SK-N-SH (cell line): ENCODE measurements around the gene CEP170B. TPM values are rescaled to one million over a fixed set of nuclear protein-coding genes. Genes with fewer than 3 reads are reported as not detected.

Experiments
- CTCF ChIA-PET: fragments of 300-600, 350-600 bp; formaldehyde crosslinking; extraction: SDS; loops from one replicate; lab custom pipeline; 2021; lab: Yijun Ruan, JAX
- POLR2A ChIA-PET: fragments of 350-600 bp; sonication (Branson Sonifier 250); formaldehyde crosslinking; extraction: SDS; loops from one replicate; lab custom pipeline; 2020; ENCODE audit warnings: antibody characterized with exemption, inconsistent platforms; lab: Yijun Ruan, JAX
- DNase-seq: peaks from one replicate; pipeline ENCODE4 v3.0.0; 2012
- H2AFZ ChIP-seq: fragments of 200-600 bp; sonication (generic); 2 replicates; pipeline ENCODE4 v1.8.1; 2016; ENCODE audit warnings: antibody characterized with exemption, mild to moderate bottlenecking, low read depth
- H3F3A ChIP-seq: fragments of 200-600 bp; sonication (generic); replicated peaks from 2 replicates; pipeline ENCODE3; 2016; ENCODE audit warnings: antibody characterized with exemption, mild to moderate bottlenecking; ENCODE audit not compliant: insufficient read depth
- H3K27ac ChIP-seq, 2 experiments: fragments of 200-500 bp in 1 of 2; fragments of 200-600 bp in 1 of 2; sonication (Bioruptor generic) in 1 of 2; sonication (generic), shearing (Covaris generic) in 1 of 2; 2 replicates each; pipeline versions ENCODE4 v1.5.1 to v1.6.1; 2014 to 2016; ENCODE audit warnings: low read depth in 2 of 2, inconsistent platforms in 1 of 2, low read length in 1 of 2, mild to moderate bottlenecking in 1 of 2, mixed read lengths in 1 of 2
- H3K27me3 ChIP-seq: fragments of 200-600 bp; sonication (generic), shearing (Covaris generic); 2 replicates; pipeline ENCODE4 v1.6.1; 2016; ENCODE audit warnings: mixed run types; ENCODE audit not compliant: insufficient read depth
- H3K36me3 ChIP-seq, 2 experiments: fragments of 200-500 bp in 1 of 2; fragments of 200-600 bp in 1 of 2; sonication (Bioruptor generic) in 1 of 2; sonication (generic) in 1 of 2; replicated peaks in 1 of 2; 2 replicates each; pipeline versions ENCODE3 to v1.5.1; 2014 to 2016; ENCODE audit warnings: low read length in 1 of 2, mild to moderate bottlenecking in 1 of 2; ENCODE audit not compliant: insufficient read depth in 2 of 2, control insufficient read depth in 1 of 2
- H3K4me1 ChIP-seq, 2 experiments: fragments of 200-500 bp in 1 of 2; fragments of 200-600 bp in 1 of 2; sonication (Bioruptor generic) in 1 of 2; sonication (generic), shearing (Covaris generic) in 1 of 2; 2 replicates each; pipeline versions ENCODE4 v1.5.1 to v1.6.1; 2014 to 2016; ENCODE audit warnings: low read depth in 1 of 2, low read length in 1 of 2, mixed run types in 1 of 2; ENCODE audit not compliant: insufficient read depth in 2 of 2, control insufficient read depth in 1 of 2
- H3K4me2 ChIP-seq: fragments of 200-600 bp; sonication (generic), shearing (Covaris generic); 2 replicates; pipeline ENCODE4 v1.6.1; 2017; ENCODE audit warnings: mixed run types
- H3K4me3 ChIP-seq, 2 experiments: fragments of 200-500 bp in 1 of 2; fragments of 200-600 bp in 1 of 2; sonication (Bioruptor generic) in 1 of 2; sonication (generic), shearing (Covaris generic) in 1 of 2; 2 replicates each; pipeline versions ENCODE4 v1.5.1 to v1.8.1; 2014 to 2016; ENCODE audit warnings: low read depth in 2 of 2, inconsistent platforms in 1 of 2, low read length in 1 of 2, mild to moderate bottlenecking in 1 of 2, mixed read lengths in 1 of 2, moderate library complexity in 1 of 2
- H3K79me2 ChIP-seq: fragments of 200-600 bp; sonication (generic); 2 replicates; pipeline ENCODE4 v1.8.1; 2017; ENCODE audit warnings: mild to moderate bottlenecking; ENCODE audit not compliant: insufficient read depth
- H3K9ac ChIP-seq: fragments of 200-600 bp; sonication (generic); 2 replicates; pipeline ENCODE4 v1.6.1; 2017; ENCODE audit warnings: mixed run types
- H3K9me2 ChIP-seq: fragments of 200-600 bp; sonication (generic); 2 replicates; pipeline ENCODE4 v1.6.1; 2017; ENCODE audit warnings: mixed run types
- H3K9me3 ChIP-seq: fragments of 200-600 bp; sonication (generic); 2 replicates; pipeline ENCODE4 v1.6.1; 2017; ENCODE audit warnings: mixed run types, mild to moderate bottlenecking, moderate library complexity
- H4K20me1 ChIP-seq: fragments of 200-600 bp; sonication (generic); 2 replicates; pipeline ENCODE4 v1.6.1; 2017; ENCODE audit warnings: mild to moderate bottlenecking, mixed run types; ENCODE audit not compliant: insufficient read depth
- ELF1 ChIP-seq: IDR thresholded peaks from 2 replicates; pipeline ENCODE4 v1.4.0; 2012
- FOSL2 ChIP-seq: IDR thresholded peaks from 2 replicates; pipeline ENCODE4 v1.4.0; 2012; ENCODE audit warnings: low read depth, mild to moderate bottlenecking, moderate library complexity, borderline replicate concordance
- FOXJ3 ChIP-seq: sonication (generic); formaldehyde crosslinking; IDR thresholded peaks from 2 replicates; pipeline ENCODE4 v1.5.1; 2020; ENCODE audit warnings: mild to moderate bottlenecking, missing genetic modification reagents
- GABPA ChIP-seq: IDR thresholded peaks from 2 replicates; pipeline ENCODE4 v1.4.0; 2012; ENCODE audit warnings: low read depth, mild to moderate bottlenecking
- IRF3 ChIP-seq: fragments of 150-350 bp; IDR thresholded peaks from 2 replicates; pipeline ENCODE4 v1.6.1; 2016; ENCODE audit warnings: mild to moderate bottlenecking, low read depth, low read length
- MXI1 ChIP-seq: IDR thresholded peaks from 2 replicates; pipeline ENCODE4 v1.6.1; 2012; ENCODE audit warnings: mild to moderate bottlenecking, low read depth, low read length, improper control_type of control experiment
- NRF1 ChIP-seq: IDR thresholded peaks from 2 replicates; pipeline ENCODE4 v1.6.1; 2012; ENCODE audit warnings: low read depth, mild to moderate bottlenecking, low read length
- POLR2AphosphoS5 ChIP-seq: IDR thresholded peaks from 2 replicates; pipeline ENCODE4 v1.6.1; 2012; ENCODE audit warnings: low read depth, low read length
- RCOR1 ChIP-seq: fragments of 150-350 bp; IDR thresholded peaks from 2 replicates; pipeline ENCODE4 v1.6.1; 2017; ENCODE audit warnings: antibody characterized with exemption, low read length
- RXRA ChIP-seq: IDR thresholded peaks from 2 replicates; pipeline ENCODE4 v1.4.0; 2012; ENCODE audit warnings: low read depth, mild to moderate bottlenecking, borderline replicate concordance
- SIN3A ChIP-seq: IDR thresholded peaks from 2 replicates; pipeline ENCODE4 v1.6.1; 2012; ENCODE audit warnings: low read depth, mild to moderate bottlenecking, low read length, moderate library complexity, borderline replicate concordance
- TAF1 ChIP-seq: IDR thresholded peaks from 2 replicates; pipeline ENCODE4 v1.6.1; 2012; ENCODE audit warnings: low read depth, mild to moderate bottlenecking, low read length, moderate library complexity, borderline replicate concordance
- USF2 ChIP-seq: fragments of 150-350 bp; IDR thresholded peaks from 2 replicates; pipeline ENCODE4 v1.6.1; 2017; ENCODE audit warnings: antibody characterized with exemption, low read length, low read depth, borderline replicate concordance
- YY1 ChIP-seq: IDR thresholded peaks from 2 replicates; pipeline ENCODE4 v1.4.0; 2012; ENCODE audit warnings: low read depth, mild to moderate bottlenecking
- ZBTB33 ChIP-seq: IDR thresholded peaks from 2 replicates; pipeline ENCODE4 v1.4.0; 2012; ENCODE audit warnings: low read depth, borderline replicate concordance
- WGBS: methylation state at CpG from one replicate; pipeline ENCODE4 v1.1.6; 2017; ENCODE audit warnings: low lambda C conversion rate; 5-methylcytosine and 5-hydroxymethylcytosine counted together
- polyA plus RNA-seq, 3 experiments: library from polyadenylated mRNA; depleted of rRNA; stranded (reverse); fragments of >200 nt; gene quantifications; 2 replicates each; pipeline ENCODE4 v1.2.3, GENCODE V29; 2012

Gene CEP170B
- polyA plus RNA-seq, 1 of the 3 experiments (the other 2 are of a cell fraction), result 11.0 TPM

GRCh38 chr14:104818714-104819161 lies 46.3 kb upstream of the CEP170B start:
- Histone ChIP-seq H3K27ac (no peak overlapping the region), H3K4me2 (no peak overlapping the region), H3K4me3 (no peak overlapping the region), H3K79me2 (peaks cover 27% of the 10 kb centered on the region), H3K9me3 (no peaks in the 10 kb centered on the region), H3K9ac (no peak overlapping the region), H4K20me1 (no peaks in the 10 kb centered on the region), H3K9me2 (no peaks in the 10 kb centered on the region), H3K27me3 (no peaks in the 10 kb centered on the region), H3K36me3 (no peaks in the 10 kb centered on the region), H2AFZ (no peak overlapping the region), H3K4me1 (peaks cover 3% of the 10 kb centered on the region in 2 experiments; a peak in 2 of 4 replicates), H3F3A (peaks cover 14% of the 10 kb centered on the region)
- CTCF ChIA-PET, result no interaction called here
- TF ChIP-seq GABPA, result no peak
- no peak for TF ChIP-seq RXRA
- no peak for TF ChIP-seq ELF1
- TF ChIP-seq IRF3, result no peak
- no peak for TF ChIP-seq SIN3A
- no peak for TF ChIP-seq MXI1
- no peak for TF ChIP-seq USF2
- TF ChIP-seq POLR2AphosphoS5, result no peak
- TF ChIP-seq NRF1, result no peak
- TF ChIP-seq FOXJ3 (CRISPR knock-in tag), result no peak
- TF ChIP-seq YY1, result no peak
- no peak for TF ChIP-seq FOSL2
- no peak for TF ChIP-seq TAF1
- TF ChIP-seq ZBTB33, result no peak
- TF ChIP-seq RCOR1, result no peak
- 95% methylated on average over 4 of the region's 9 CpGs for WGBS
- no peak for DNase-seq
- POLR2A ChIA-PET, result no interaction called here
